ENCODE results near the gene CPZ. TPM values are rescaled to one million over a fixed set of nuclear protein-coding genes. Genes with fewer than 3 reads are reported as not detected.

CPZ gene
- total RNA-seq, 4 donors from 2014 or later, result 0.76 to 12.2 (median 1.9) TPM

- TF ChIP-seq, protein P1, sequence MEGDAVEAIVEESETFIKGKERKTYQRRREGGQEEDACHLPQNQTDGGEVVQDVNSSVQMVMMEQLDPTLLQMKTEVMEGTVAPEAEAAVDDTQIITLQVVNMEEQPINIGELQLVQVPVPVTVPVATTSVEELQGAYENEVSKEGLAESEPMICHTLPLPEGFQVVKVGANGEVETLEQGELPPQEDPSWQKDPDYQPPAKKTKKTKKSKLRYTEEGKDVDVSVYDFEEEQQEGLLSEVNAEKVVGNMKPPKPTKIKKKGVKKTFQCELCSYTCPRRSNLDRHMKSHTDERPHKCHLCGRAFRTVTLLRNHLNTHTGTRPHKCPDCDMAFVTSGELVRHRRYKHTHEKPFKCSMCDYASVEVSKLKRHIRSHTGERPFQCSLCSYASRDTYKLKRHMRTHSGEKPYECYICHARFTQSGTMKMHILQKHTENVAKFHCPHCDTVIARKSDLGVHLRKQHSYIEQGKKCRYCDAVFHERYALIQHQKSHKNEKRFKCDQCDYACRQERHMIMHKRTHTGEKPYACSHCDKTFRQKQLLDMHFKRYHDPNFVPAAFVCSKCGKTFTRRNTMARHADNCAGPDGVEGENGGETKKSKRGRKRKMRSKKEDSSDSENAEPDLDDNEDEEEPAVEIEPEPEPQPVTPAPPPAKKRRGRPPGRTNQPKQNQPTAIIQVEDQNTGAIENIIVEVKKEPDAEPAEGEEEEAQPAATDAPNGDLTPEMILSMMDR (IDR thresholded peaks at IDR 0.05), result no peak
- TF ChIP-seq POLR2A (IDR thresholded peaks at IDR 0.05), result no peak
- 89% methylated on average over 3 of the region's 10 CpGs; no CpG with 5 or more reads in 1 of the 2 donors for WGBS, 2 donors
- H3K36me3 ChIP-seq, result no peaks in the 10 kb centered on the region
Observed at GRCh38 chr4:8601556-8601955, 9.0 kb downstream of the CPZ start.

GRCh38 chr4:8602686-8603430, 10.3 kb downstream of the CPZ start:
- DNase-seq, result no peak
- Histone ChIP-seq H3K9me3 (no peaks in the 10 kb centered on the region), H3K4me1 (peaks cover 0 to 7% (median 5%) of the 10 kb centered on the region in 3 donors), H3K4me3 (no peak overlapping the region), H3K27ac (no peak overlapping the region), H3K27me3 (peaks cover 0 to 29% (median 0%) of the 10 kb centered on the region in 4 donors), H3K36me3 (no peaks in the 10 kb centered on the region)
- TF ChIP-seq, protein P1 (IDR thresholded peaks at IDR 0.05), result no peak
- TF ChIP-seq POLR2A (IDR thresholded peaks at IDR 0.05), result no peak
- intact Hi-C loops (cut with DNase I), result loop anchor here (10.0 kb wide), 1 partner anchor 312 kb away; no protein-coding TSS in a partner anchor
- WGBS, 2 donors, result 55 to 60% methylated on average over 13 to 15 of the region's 19 CpGs

More at GRCh38 chr4:8601556-8601955, 9.0 kb downstream of the CPZ start:
- Histone ChIP-seq H3K4me3 (no peak overlapping the region), H3K9me3 (no peaks in the 10 kb centered on the region), H3K27ac (no peak overlapping the region), H3K27me3 (peaks cover 0 to 16% (median 0%) of the 10 kb centered on the region in 4 donors), H3K4me1 (no peaks in the 10 kb centered on the region)
- intact Hi-C loops (cut with DNase I), result loop anchor here (10.0 kb wide), 1 partner anchor 313 kb away; no protein-coding TSS in a partner anchor
- no peak for DNase-seq

GRCh38 chr4:8603931-8604330, 11.4 kb downstream of the CPZ start:
- H3K27ac ChIP-seq, result no peak overlapping the region
- no peak for DNase-seq
- no peaks in the 10 kb centered on the region for H3K9me3 ChIP-seq
- 80% methylated on average over 9 of the region's 22 CpGs; no CpG with 5 or more reads in 1 of the 2 donors for WGBS, 2 donors
- TF ChIP-seq, protein P1 (IDR thresholded peaks at IDR 0.05), result no peak
- no peak for TF ChIP-seq POLR2A (IDR thresholded peaks at IDR 0.05)
- no peak overlapping the region for H3K4me3 ChIP-seq
- intact Hi-C loops (cut with DNase I), result loop anchor here (10.0 kb wide), 1 partner anchor 311 kb away; no protein-coding TSS in a partner anchor
- peaks cover 0 to 8% (median 5%) of the 10 kb centered on the region in 3 donors for H3K4me1 ChIP-seq
- no peaks in the 10 kb centered on the region for H3K36me3 ChIP-seq
- peaks cover 0 to 37% (median 0%) of the 10 kb centered on the region in 4 donors for H3K27me3 ChIP-seq

DNA sequence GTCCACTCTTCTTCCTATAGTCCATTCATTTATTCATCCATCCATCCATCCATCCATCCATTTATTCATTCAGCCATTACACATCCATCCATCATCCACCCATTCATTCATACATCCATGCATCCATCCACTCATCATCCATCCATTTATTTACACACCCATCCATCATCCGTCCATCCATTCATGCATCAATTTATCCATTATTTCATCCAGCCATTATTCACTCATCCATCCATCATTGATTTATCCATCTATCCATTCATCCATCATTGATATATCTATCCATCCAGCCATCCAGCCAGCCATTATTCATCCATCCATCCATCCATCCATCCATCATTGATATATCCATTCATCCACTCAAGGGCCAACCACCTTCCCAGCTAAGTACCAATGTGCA, 12.7 kb downstream of the CPZ start:
- TF ChIP-seq POLR2A (IDR thresholded peaks at IDR 0.05), result no peak
- TF ChIP-seq, protein P1 (IDR thresholded peaks at IDR 0.05), result no peak
- 82 to 87% methylated on average over 1 of the region's 1 CpG for WGBS, 2 donors
- H3K27me3 ChIP-seq, result peaks cover 0 to 37% (median 0%) of the 10 kb centered on the region in 4 donors
- H3K27ac ChIP-seq, result no peak overlapping the region
- peaks cover 0 to 8% (median 5%) of the 10 kb centered on the region in 3 donors for H3K4me1 ChIP-seq
- no peaks in the 10 kb centered on the region for H3K9me3 ChIP-seq
- no peaks in the 10 kb centered on the region for H3K36me3 ChIP-seq
- H3K4me3 ChIP-seq, result no peak overlapping the region
- DNase-seq, result no peak
- intact Hi-C loops (cut with DNase I), result loop anchor here (10.0 kb wide), 1 partner anchor 310 kb away; no protein-coding TSS in a partner anchor

GRCh38 chr4:8606476-8606875, 13.9 kb downstream of the CPZ start:
- Histone ChIP-seq H3K4me3 (no peak overlapping the region), H3K27me3 (peaks cover 0 to 37% (median 0%) of the 10 kb centered on the region in 4 donors), H3K9me3 (no peaks in the 10 kb centered on the region), H3K4me1 (peaks cover 0 to 13% (median 5%) of the 10 kb centered on the region in 3 donors), H3K27ac (no peak overlapping the region), H3K36me3 (no peaks in the 10 kb centered on the region)
- intact Hi-C loops (cut with DNase I), result loop anchor here (10.0 kb wide), 1 partner anchor 308 kb away; no protein-coding TSS in a partner anchor
- no peak for DNase-seq
- WGBS, 2 donors, result 65 to 78% methylated on average over 8 to 19 of the region's 26 CpGs
- TF ChIP-seq POLR2A (IDR thresholded peaks at IDR 0.05), result no peak
- TF ChIP-seq, protein P1 (IDR thresholded peaks at IDR 0.05), result no peak
